ENCODE data around the gene KIAA1217.

- TF ChIP-seq CTCF (IDR thresholded peaks at IDR 0.05; ENCODE audit: low read length) (no peak), EZH2 (IDR thresholded peaks at IDR 0.05; ENCODE audit: borderline replicate concordance, low read length) (no peak)
These were observed 143.5 kb downstream of the KIAA1217 start for GRCh38 chr10:24352399-24352798.
